Measurements from ENCODE around the gene CRLF2.

CRLF2 gene

GRCh38 chrX:1151378-1152077 lies 60.9 kb downstream of the CRLF2 start:
- Histone ChIP-seq H3K4me3 (ENCODE audit: severe bottlenecking) (no peak overlapping the region), H3K9me3 (ENCODE audit: severe bottlenecking) (peaks cover 6% of the 10 kb centered on the region), H3K27me3 (ENCODE audit: insufficient read depth, poor library complexity, severe bottlenecking) (no peaks in the 10 kb centered on the region), H3K27ac (ENCODE audit: poor library complexity, severe bottlenecking) (no peak overlapping the region), H3K4me1 (ENCODE audit: insufficient read depth, poor library complexity, severe bottlenecking) (no peaks in the 10 kb centered on the region), H3K36me3 (ENCODE audit: low read depth) (no peaks in the 10 kb centered on the region)
- TF ChIP-seq CTCF (IDR thresholded peaks at IDR 0.05; ENCODE audit: poor library complexity, severe bottlenecking): no peak
- DNase-seq (ENCODE audit: low spot score) (no peak), ATAC-seq (ENCODE audit: low read depth) (no peak)

GRCh38 chrX:1150569-1151347 lies 61.7 kb downstream of the CRLF2 start:
- H3K9me3 ChIP-seq (ENCODE audit: severe bottlenecking): peaks cover 6% of the 10 kb centered on the region
- H3K27me3 ChIP-seq (ENCODE audit: insufficient read depth, poor library complexity, severe bottlenecking): no peaks in the 10 kb centered on the region
- no peak for TF ChIP-seq CTCF (IDR thresholded peaks at IDR 0.05; ENCODE audit: poor library complexity, severe bottlenecking)
- H3K4me1 ChIP-seq (ENCODE audit: insufficient read depth, poor library complexity, severe bottlenecking): no peaks in the 10 kb centered on the region
- ATAC-seq (ENCODE audit: low read depth) (no peak), DNase-seq (ENCODE audit: low spot score) (no peak)
- H3K4me3 ChIP-seq (ENCODE audit: severe bottlenecking): no peak overlapping the region
- no peak overlapping the region for H3K27ac ChIP-seq (ENCODE audit: poor library complexity, severe bottlenecking)
- no peaks in the 10 kb centered on the region for H3K36me3 ChIP-seq (ENCODE audit: low read depth)

- Histone ChIP-seq H3K36me3 (ENCODE audit: low read depth) (no peaks in the 10 kb centered on the region), H3K4me1 (ENCODE audit: insufficient read depth, poor library complexity, severe bottlenecking) (no peaks in the 10 kb centered on the region), H3K4me3 (ENCODE audit: severe bottlenecking) (no peak overlapping the region), H3K27ac (ENCODE audit: poor library complexity, severe bottlenecking) (no peak overlapping the region), H3K9me3 (ENCODE audit: severe bottlenecking) (peaks cover 4% of the 10 kb centered on the region), H3K27me3 (ENCODE audit: insufficient read depth, poor library complexity, severe bottlenecking) (no peaks in the 10 kb centered on the region)
- no peak for TF ChIP-seq CTCF (IDR thresholded peaks at IDR 0.05; ENCODE audit: poor library complexity, severe bottlenecking)
- no peak for ATAC-seq (ENCODE audit: low read depth)
- peak; percentile 25 for DNase-seq (ENCODE audit: low spot score)
These were observed 64.6 kb downstream of the CRLF2 start for GRCh38 chrX:1147611-1148515.

GRCh38 chrX:1144293-1144692 lies 68.2 kb downstream of the CRLF2 start:
- DNase-seq (ENCODE audit: low spot score) (no peak), ATAC-seq (ENCODE audit: low read depth) (no peak)
- Histone ChIP-seq H3K4me3 (ENCODE audit: severe bottlenecking) (no peak overlapping the region), H3K27ac (ENCODE audit: poor library complexity, severe bottlenecking) (no peak overlapping the region), H3K4me1 (ENCODE audit: insufficient read depth, poor library complexity, severe bottlenecking) (no peaks in the 10 kb centered on the region), H3K9me3 (ENCODE audit: severe bottlenecking) (peaks cover 4% of the 10 kb centered on the region), H3K27me3 (ENCODE audit: insufficient read depth, poor library complexity, severe bottlenecking) (no peaks in the 10 kb centered on the region), H3K36me3 (ENCODE audit: low read depth) (no peaks in the 10 kb centered on the region)
- TF ChIP-seq CTCF (IDR thresholded peaks at IDR 0.05; ENCODE audit: poor library complexity, severe bottlenecking): no peak
